DND-41 (cell line): ENCODE measurements around the gene HRH1.

Experiments
- ATAC-seq: fragments of 200-7000 bp; cut with Tn5 transposase; 3 replicates; pipeline ENCODE4 v1.9.1; 2021; ENCODE audit warnings: low read depth; ENCODE audit not compliant: insufficient read depth
- DNase-seq: peaks from one replicate; pipeline ENCODE4 v3.0.0-alpha.2; 2020
- H2AFZ ChIP-seq: 2 replicates; pipeline ENCODE4 v1.6.0; 2012; ENCODE audit warnings: low read depth, low read length
- H3K27ac ChIP-seq: 2 replicates; pipeline ENCODE4 v1.5.1; 2012; ENCODE audit warnings: low read length, inconsistent platforms
- H3K27me3 ChIP-seq: fragments of 200-600 bp; sonication (generic); 2 replicates; pipeline ENCODE4 v1.6.0; 2012; ENCODE audit warnings: low read length, mild to moderate bottlenecking, inconsistent platforms; ENCODE audit not compliant: insufficient read depth, poor library complexity
- H3K36me3 ChIP-seq: 2 replicates; pipeline ENCODE4 v1.5.1; 2012; ENCODE audit warnings: low read length, inconsistent platforms; ENCODE audit not compliant: insufficient read depth
- H3K4me1 ChIP-seq: 2 replicates; pipeline ENCODE4 v1.5.1; 2012; ENCODE audit warnings: mild to moderate bottlenecking, low read length; ENCODE audit not compliant: insufficient read depth
- H3K4me2 ChIP-seq: 2 replicates; pipeline ENCODE4 v1.6.0; 2012; ENCODE audit warnings: mild to moderate bottlenecking, moderate library complexity, low read length, inconsistent platforms; ENCODE audit not compliant: insufficient read depth
- H3K4me3 ChIP-seq, 2 experiments: fragments of 200-600 bp in 1 of 2; shearing (Covaris generic) in 1 of 2; 2 replicates each; pipeline ENCODE4 v1.5.1; 2012 to 2016; ENCODE audit warnings: inconsistent platforms in 2 of 2, low read length in 2 of 2, mild to moderate bottlenecking in 2 of 2, low read depth in 1 of 2, moderate library complexity in 1 of 2
- H3K79me2 ChIP-seq: 2 replicates; pipeline ENCODE4 v1.6.0; 2012; ENCODE audit warnings: low read length, inconsistent platforms; ENCODE audit not compliant: insufficient read depth
- H3K9ac ChIP-seq: 2 replicates; pipeline ENCODE4 v1.6.0; 2012; ENCODE audit warnings: low read depth, mild to moderate bottlenecking, inconsistent platforms, low read length, moderate library complexity
- H3K9me3 ChIP-seq: 2 replicates; pipeline ENCODE4 v1.5.1; 2012; ENCODE audit warnings: low read length, moderate library complexity, mild to moderate bottlenecking, inconsistent platforms; ENCODE audit not compliant: insufficient read depth, severe bottlenecking
- H4K20me1 ChIP-seq: 2 replicates; pipeline ENCODE4 v1.6.0; 2012; ENCODE audit warnings: low read length; ENCODE audit not compliant: insufficient read depth
- EZH2 ChIP-seq: IDR thresholded peaks from 3 replicates; pipeline ENCODE4 v1.6.1; 2012; ENCODE audit warnings: borderline replicate concordance, low read depth, mild to moderate bottlenecking, moderate library complexity, low read length, inconsistent platforms; ENCODE audit not compliant: severe bottlenecking
- TF ChIP-seq, protein P1 (sequence below): IDR thresholded peaks from 2 replicates; pipeline ENCODE4 v1.5.1; 2012; ENCODE audit warnings: borderline replicate concordance, low read length, moderate library complexity, mild to moderate bottlenecking; ENCODE audit not compliant: poor library complexity, severe bottlenecking; ENCODE audit errors: extremely low read depth

Gene HRH1

DNA sequence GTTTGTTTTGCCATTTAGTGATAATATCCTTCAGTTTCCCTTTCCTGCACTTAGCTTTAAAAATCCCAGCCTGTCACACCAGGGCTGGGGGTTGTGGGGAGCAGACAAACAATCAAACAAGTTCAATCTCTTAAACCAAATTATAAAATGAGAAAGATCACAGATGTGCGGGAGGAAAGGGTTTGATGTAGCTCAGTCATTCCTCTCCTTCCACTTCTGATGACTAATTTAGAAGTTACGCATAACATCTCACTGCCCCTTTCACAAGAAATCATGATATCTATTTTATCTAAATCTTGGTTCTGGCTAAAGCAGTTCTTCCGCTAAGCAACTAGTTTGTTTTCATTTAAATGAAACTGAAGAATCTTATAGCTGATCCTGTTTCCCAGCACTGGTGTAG lies 83.8 kb downstream of the HRH1 start:
- no peak overlapping the region for H3K4me3 ChIP-seq
- no peak overlapping the region for H3K27ac ChIP-seq
- no peaks in the 10 kb centered on the region for H3K36me3 ChIP-seq
- TF ChIP-seq EZH2, result no peak
- TF ChIP-seq, protein P1, sequence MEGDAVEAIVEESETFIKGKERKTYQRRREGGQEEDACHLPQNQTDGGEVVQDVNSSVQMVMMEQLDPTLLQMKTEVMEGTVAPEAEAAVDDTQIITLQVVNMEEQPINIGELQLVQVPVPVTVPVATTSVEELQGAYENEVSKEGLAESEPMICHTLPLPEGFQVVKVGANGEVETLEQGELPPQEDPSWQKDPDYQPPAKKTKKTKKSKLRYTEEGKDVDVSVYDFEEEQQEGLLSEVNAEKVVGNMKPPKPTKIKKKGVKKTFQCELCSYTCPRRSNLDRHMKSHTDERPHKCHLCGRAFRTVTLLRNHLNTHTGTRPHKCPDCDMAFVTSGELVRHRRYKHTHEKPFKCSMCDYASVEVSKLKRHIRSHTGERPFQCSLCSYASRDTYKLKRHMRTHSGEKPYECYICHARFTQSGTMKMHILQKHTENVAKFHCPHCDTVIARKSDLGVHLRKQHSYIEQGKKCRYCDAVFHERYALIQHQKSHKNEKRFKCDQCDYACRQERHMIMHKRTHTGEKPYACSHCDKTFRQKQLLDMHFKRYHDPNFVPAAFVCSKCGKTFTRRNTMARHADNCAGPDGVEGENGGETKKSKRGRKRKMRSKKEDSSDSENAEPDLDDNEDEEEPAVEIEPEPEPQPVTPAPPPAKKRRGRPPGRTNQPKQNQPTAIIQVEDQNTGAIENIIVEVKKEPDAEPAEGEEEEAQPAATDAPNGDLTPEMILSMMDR, result no peak
- no peaks in the 10 kb centered on the region for H3K9me3 ChIP-seq
- ATAC-seq (no peak), DNase-seq (no peak)
- no peaks in the 10 kb centered on the region for H3K4me1 ChIP-seq
- no peaks in the 10 kb centered on the region for H3K79me2 ChIP-seq
- no peak overlapping the region for H3K4me2 ChIP-seq
- H4K20me1 ChIP-seq, result no peaks in the 10 kb centered on the region
- H2AFZ ChIP-seq, result no peak overlapping the region
- no peak overlapping the region for H3K9ac ChIP-seq
- peaks cover 3% of the 10 kb centered on the region for H3K27me3 ChIP-seq

DNA sequence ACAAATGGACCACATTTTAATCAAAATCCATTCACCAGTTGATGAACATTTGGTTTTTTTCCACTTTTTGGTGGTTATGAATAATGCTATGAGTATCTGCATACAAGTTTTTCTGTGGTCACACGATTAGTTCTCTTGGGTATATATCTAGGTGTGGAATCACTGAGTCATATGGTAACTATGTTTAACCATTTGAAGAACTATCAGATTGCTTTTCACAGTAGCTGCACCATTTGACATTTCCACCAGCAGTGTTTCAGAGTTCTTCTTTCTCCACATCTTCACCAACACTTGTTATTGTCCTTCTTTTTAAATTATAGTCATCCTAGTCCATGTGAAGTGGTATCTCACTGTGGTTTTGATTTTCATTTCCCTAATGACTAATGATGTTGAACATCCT lies 84.6 kb downstream of the HRH1 start:
- DNase-seq (no peak), ATAC-seq (no peak)
- Histone ChIP-seq H3K4me2 (no peak overlapping the region), H4K20me1 (no peaks in the 10 kb centered on the region), H3K4me1 (no peaks in the 10 kb centered on the region), H2AFZ (no peak overlapping the region), H3K9me3 (no peaks in the 10 kb centered on the region), H3K9ac (no peak overlapping the region), H3K79me2 (no peaks in the 10 kb centered on the region), H3K36me3 (no peaks in the 10 kb centered on the region), H3K4me3 (no peak overlapping the region), H3K27ac (no peak overlapping the region), H3K27me3 (no peaks in the 10 kb centered on the region)
- no peak for TF ChIP-seq EZH2

DNA sequence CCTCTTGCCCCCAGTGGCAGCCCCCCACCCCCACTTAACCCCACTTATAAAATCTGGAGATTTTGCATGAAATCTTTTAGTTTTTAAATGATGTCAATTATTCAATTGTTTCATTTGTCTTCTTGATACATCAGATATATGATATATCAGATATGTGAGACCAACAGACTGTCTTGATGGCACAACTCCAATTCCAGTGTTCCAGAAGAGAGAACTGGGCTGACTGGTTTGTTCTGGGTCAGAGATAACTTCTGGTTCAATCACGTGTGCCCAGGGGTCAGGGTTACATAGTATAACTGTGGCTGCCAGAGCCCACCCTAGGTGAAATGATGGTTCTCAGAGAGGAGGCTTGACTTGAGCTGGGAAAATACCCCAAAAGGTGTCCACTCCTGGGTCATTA lies 85.5 kb downstream of the HRH1 start:
- Histone ChIP-seq H3K27me3 (no peaks in the 10 kb centered on the region), H3K27ac (no peak overlapping the region), H3K79me2 (no peaks in the 10 kb centered on the region), H4K20me1 (no peaks in the 10 kb centered on the region), H3K9me3 (no peaks in the 10 kb centered on the region), H3K4me3 (no peak overlapping the region), H3K36me3 (no peaks in the 10 kb centered on the region), H3K4me2 (no peak overlapping the region), H3K4me1 (no peaks in the 10 kb centered on the region), H3K9ac (no peak overlapping the region), H2AFZ (no peak overlapping the region)
- TF ChIP-seq EZH2, result no peak
- TF ChIP-seq, protein P1, result no peak
- DNase-seq, result no peak
- ATAC-seq, result no peak

DNA sequence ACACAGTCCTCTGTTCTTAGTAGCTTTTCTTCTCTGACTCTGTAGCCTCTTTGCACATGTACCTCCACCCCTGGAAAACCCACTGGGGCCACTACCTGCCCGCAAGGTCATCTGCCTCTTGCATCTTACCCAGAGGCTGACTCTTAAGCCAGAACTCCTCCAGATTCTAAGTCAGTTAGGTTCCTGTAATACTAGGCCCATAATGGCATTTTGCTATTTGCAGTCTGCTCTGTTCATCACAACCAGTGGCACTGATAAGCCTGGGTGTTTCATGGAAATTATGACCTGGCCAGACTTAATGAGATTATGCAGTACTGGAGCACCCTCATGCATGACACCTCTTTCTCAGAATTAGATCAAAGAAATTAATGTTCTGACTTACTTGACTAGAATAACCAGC lies 86.2 kb downstream of the HRH1 start:
- no peaks in the 10 kb centered on the region for H3K4me1 ChIP-seq
- H3K4me2 ChIP-seq, result no peak overlapping the region
- H2AFZ ChIP-seq, result no peak overlapping the region
- H3K27me3 ChIP-seq, result no peaks in the 10 kb centered on the region
- H3K9me3 ChIP-seq, result no peaks in the 10 kb centered on the region
- H3K27ac ChIP-seq, result no peak overlapping the region
- ATAC-seq, result no peak
- no peak overlapping the region for H3K9ac ChIP-seq
- no peaks in the 10 kb centered on the region for H4K20me1 ChIP-seq
- no peak overlapping the region for H3K4me3 ChIP-seq
- no peak for TF ChIP-seq EZH2
- H3K36me3 ChIP-seq, result no peaks in the 10 kb centered on the region
- no peaks in the 10 kb centered on the region for H3K79me2 ChIP-seq
- DNase-seq, result no peak
